Mesendoderm (in vitro differentiated cells): ENCODE data around the gene RNU1-2.
"Not testable (repeated sequence)": the region's sequence is repeated elsewhere in the genome, so short reads cannot be mapped to it uniquely, and the experiment has no call there.

Experiments used
- DNase-seq: peaks from one replicate; pipeline ENCODE4 v3.0.0; 2013
- H2AK5ac ChIP-seq: 2 replicates; pipeline ENCODE4 v1.6.1; 2013; ENCODE audit warnings: low read length, inconsistent platforms
- H2BK120ac ChIP-seq: 2 replicates; pipeline ENCODE4 v1.6.1; 2013; ENCODE audit warnings: low read depth, mild to moderate bottlenecking, low read length, moderate library complexity, mixed read lengths
- H2BK15ac ChIP-seq: replicated peaks from 2 replicates; pipeline ENCODE4 v1.6.1; 2013; ENCODE audit warnings: low read depth, mild to moderate bottlenecking, moderate library complexity
- H2BK5ac ChIP-seq: 2 replicates; pipeline ENCODE4 v1.6.1; 2013; ENCODE audit warnings: low read length, inconsistent platforms
- H3K18ac ChIP-seq: 2 replicates; pipeline ENCODE4 v1.6.1; 2013; ENCODE audit warnings: mild to moderate bottlenecking, low read length, mixed read lengths
- H3K23ac ChIP-seq: one replicate; pipeline ENCODE4 v1.6.1; 2013; ENCODE audit warnings: low read length
- H3K27ac ChIP-seq: 2 replicates; pipeline ENCODE4 v1.5.1; 2013; ENCODE audit warnings: low read depth, mild to moderate bottlenecking, inconsistent platforms, low read length, moderate library complexity
- H3K27me3 ChIP-seq: 2 replicates; pipeline ENCODE4 v1.6.1; 2013; ENCODE audit warnings: low read length, control low read depth, mild to moderate bottlenecking, inconsistent platforms; ENCODE audit not compliant: insufficient read depth, poor library complexity
- H3K36me3 ChIP-seq: 2 replicates; pipeline ENCODE4 v1.6.1; 2013; ENCODE audit warnings: low read length, inconsistent platforms; ENCODE audit not compliant: control insufficient read depth, insufficient read depth
- H3K4ac ChIP-seq: one replicate; pipeline ENCODE4 v1.6.1; 2013; ENCODE audit warnings: low read depth, mild to moderate bottlenecking, low read length, moderate library complexity
- H3K4me1 ChIP-seq: 2 replicates; pipeline ENCODE4 v1.6.1; 2013; ENCODE audit warnings: low read depth, low read length, inconsistent platforms; ENCODE audit not compliant: control insufficient read depth
- H3K4me2 ChIP-seq: 2 replicates; pipeline ENCODE4 v1.6.1; 2013; ENCODE audit warnings: low read length
- H3K4me3 ChIP-seq: 2 replicates; pipeline ENCODE4 v1.5.1; 2013; ENCODE audit warnings: mild to moderate bottlenecking, low read length
- H3K56ac ChIP-seq: one replicate; pipeline ENCODE4 v1.6.1; 2013; ENCODE audit warnings: low read length
- H3K79me1 ChIP-seq: 2 replicates; pipeline ENCODE4 v1.6.1; 2013; ENCODE audit warnings: low read length, inconsistent platforms
- H3K79me2 ChIP-seq: 2 replicates; pipeline ENCODE4 v1.6.1; 2013; ENCODE audit warnings: mild to moderate bottlenecking, low read length; ENCODE audit not compliant: control insufficient read depth, insufficient read depth
- H3K9ac ChIP-seq: 2 replicates; pipeline ENCODE4 v1.6.1; 2013; ENCODE audit warnings: low read length, inconsistent platforms
- H4K5ac ChIP-seq: one replicate; pipeline ENCODE4 v1.6.1; 2013; ENCODE audit warnings: low read length
- H4K8ac ChIP-seq: one replicate; pipeline ENCODE4 v1.6.1; 2013; ENCODE audit warnings: low read depth, mild to moderate bottlenecking, control low read depth, low read length, moderate library complexity
- WGBS: extraction: QIAGEN DNeasy Blood & Tissue Kit; methylation state at CpG from one replicate; pipeline ENCODE4 v1.1.7; 2013; ENCODE audit warnings: low lambda C conversion rate, missing lambda C conversion rate; ENCODE audit not compliant: insufficient coverage; ENCODE audit errors: extremely low coverage; 5-methylcytosine and 5-hydroxymethylcytosine counted together

The RNU1-2 gene

GRCh38 chr1:16911851-16912721, 16.3 kb downstream of the RNU1-2 start:
- not testable (repeated sequence) for H2BK120ac ChIP-seq, H2AK5ac ChIP-seq, H3K4me3 ChIP-seq, H3K27me3 ChIP-seq, H4K5ac ChIP-seq, H3K9ac ChIP-seq, H3K79me1 ChIP-seq, H4K8ac ChIP-seq, H3K4ac ChIP-seq, H2BK5ac ChIP-seq, H3K18ac ChIP-seq, H3K27ac ChIP-seq, H3K79me2 ChIP-seq, H2BK15ac ChIP-seq, H3K23ac ChIP-seq, H3K36me3 ChIP-seq, H3K56ac ChIP-seq, H3K4me2 ChIP-seq, H3K4me1 ChIP-seq, DNase-seq
- no CpG with 5 or more reads among the region's 8 CpGs for WGBS

DNA sequence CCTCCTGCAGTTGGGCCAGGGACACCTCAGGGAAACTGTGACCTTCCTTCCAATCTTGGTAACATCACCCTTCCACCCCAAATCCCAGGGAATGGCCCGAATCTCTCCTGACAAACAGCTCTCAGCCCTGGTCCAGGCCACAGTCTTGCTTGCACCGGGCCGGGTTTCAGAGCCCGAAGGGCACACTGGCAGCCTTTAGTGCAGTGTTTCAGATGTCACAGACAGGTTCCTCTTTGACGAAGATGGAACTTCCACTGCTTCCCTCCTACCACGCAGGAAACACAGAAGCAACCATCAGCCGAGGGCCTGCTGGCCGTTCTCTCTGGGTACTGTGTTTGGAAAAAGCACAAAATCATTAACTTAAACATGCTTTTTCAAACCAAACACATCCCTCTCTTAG, 17.0 kb downstream of the RNU1-2 start:
- not testable (repeated sequence) for DNase-seq, H2AK5ac ChIP-seq, H3K56ac ChIP-seq, H2BK120ac ChIP-seq, H3K27ac ChIP-seq, H3K4ac ChIP-seq, H3K79me1 ChIP-seq, H3K4me3 ChIP-seq, H2BK5ac ChIP-seq, H3K36me3 ChIP-seq, H4K8ac ChIP-seq, H3K27me3 ChIP-seq, H3K79me2 ChIP-seq, H3K23ac ChIP-seq, H2BK15ac ChIP-seq, H3K4me2 ChIP-seq, H3K9ac ChIP-seq, H3K18ac ChIP-seq, H3K4me1 ChIP-seq, H4K5ac ChIP-seq
- no CpG with 5 or more reads among the region's 8 CpGs for WGBS

- no peaks in the 10 kb centered on the region for H3K79me1 ChIP-seq
- no peak for DNase-seq
- H3K79me2 ChIP-seq, result no peaks in the 10 kb centered on the region
- H2BK15ac ChIP-seq, result no peak overlapping the region
- no peak overlapping the region for H3K27ac ChIP-seq
- no CpG with 5 or more reads among the region's 36 CpGs for WGBS
- no peak overlapping the region for H2BK5ac ChIP-seq
- no peak overlapping the region for H3K4ac ChIP-seq
- no peaks in the 10 kb centered on the region for H3K4me1 ChIP-seq
- H3K36me3 ChIP-seq, result no peaks in the 10 kb centered on the region
- peak overlapping the region; percentile 58 for H3K9ac ChIP-seq
- H3K4me2 ChIP-seq, result peak overlapping the region; percentile 44
- no peak overlapping the region for H2BK120ac ChIP-seq
- peak overlapping the region; percentile 33 for H3K18ac ChIP-seq
- H3K23ac ChIP-seq, result no peak overlapping the region
- no peak overlapping the region for H2AK5ac ChIP-seq
- no peaks in the 10 kb centered on the region for H3K27me3 ChIP-seq
- H3K4me3 ChIP-seq, result peak overlapping the region; percentile 8
- no peak overlapping the region for H4K8ac ChIP-seq
- H3K56ac ChIP-seq, result peak overlapping the region; percentile 77
- H4K5ac ChIP-seq, result no peak overlapping the region
Observed at GRCh38 chr1:16913181-16913832, 17.5 kb downstream of the RNU1-2 start.

GRCh38 chr1:16913833-16914662, 18.3 kb downstream of the RNU1-2 start:
- H3K9ac ChIP-seq, result peak overlapping the region; percentile 83
- H3K4me2 ChIP-seq, result peak overlapping the region; percentile 44
- H3K27ac ChIP-seq, result no peak overlapping the region
- H3K56ac ChIP-seq, result peak overlapping the region; percentile 93
- H3K36me3 ChIP-seq, result no peaks in the 10 kb centered on the region
- no peak overlapping the region for H4K5ac ChIP-seq
- H2BK5ac ChIP-seq, result no peak overlapping the region
- no peak overlapping the region for H2AK5ac ChIP-seq
- H3K79me1 ChIP-seq, result no peaks in the 10 kb centered on the region
- no peaks in the 10 kb centered on the region for H3K27me3 ChIP-seq
- H2BK120ac ChIP-seq, result no peak overlapping the region
- no peak overlapping the region for H4K8ac ChIP-seq
- no peak overlapping the region for H3K23ac ChIP-seq
- no peaks in the 10 kb centered on the region for H3K4me1 ChIP-seq
- H3K79me2 ChIP-seq, result no peaks in the 10 kb centered on the region
- H2BK15ac ChIP-seq, result no peak overlapping the region
- DNase-seq, result peak; percentile 95
- peak overlapping the region; percentile 44 for H3K4me3 ChIP-seq
- H3K18ac ChIP-seq, result no peak overlapping the region
- peak overlapping the region; percentile 87 for H3K4ac ChIP-seq
- WGBS, result no CpG with 5 or more reads among the region's 109 CpGs

DNA sequence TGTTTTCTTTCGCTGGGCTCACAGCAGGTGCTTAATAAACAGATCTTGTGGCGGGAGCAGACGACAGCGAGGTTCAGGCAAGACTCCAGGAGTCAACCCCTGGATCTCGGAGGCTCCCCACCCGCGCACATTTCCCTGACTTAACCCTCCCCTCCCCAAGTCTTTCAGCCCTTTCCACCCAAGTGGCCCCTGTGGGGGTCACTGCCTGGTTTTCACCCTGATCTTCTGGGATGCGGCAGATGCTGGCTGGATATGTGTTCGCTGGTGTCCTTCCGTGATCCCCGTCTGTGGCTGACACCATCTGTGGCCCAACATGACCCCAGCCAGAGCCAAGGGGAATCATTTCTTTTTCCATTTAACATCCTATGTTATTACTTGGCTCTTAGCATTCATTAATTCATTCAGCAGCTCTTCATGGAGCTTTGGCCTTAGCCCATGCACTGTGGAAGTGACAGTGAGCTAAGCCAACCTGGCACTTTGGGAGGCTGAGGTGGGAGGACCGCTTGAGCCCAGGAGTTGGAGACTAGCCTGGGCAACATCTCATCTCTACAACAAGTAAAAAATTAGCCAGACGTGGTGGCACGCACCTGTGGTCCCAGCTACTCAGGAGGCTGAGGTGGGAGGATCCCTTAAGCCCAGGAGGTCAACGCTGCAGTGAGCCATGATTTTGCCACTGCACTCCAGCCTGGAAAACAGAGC, 19.3 kb downstream of the RNU1-2 start:
- not testable (repeated sequence) for H3K4me3 ChIP-seq, H2BK15ac ChIP-seq, H3K4ac ChIP-seq, H3K79me1 ChIP-seq, H2BK120ac ChIP-seq, H2BK5ac ChIP-seq, H4K8ac ChIP-seq, H3K9ac ChIP-seq, H3K27me3 ChIP-seq, H3K4me1 ChIP-seq, H3K79me2 ChIP-seq, H4K5ac ChIP-seq, H3K56ac ChIP-seq, H2AK5ac ChIP-seq, H3K4me2 ChIP-seq, H3K36me3 ChIP-seq, H3K18ac ChIP-seq, DNase-seq, H3K23ac ChIP-seq, H3K27ac ChIP-seq
- no CpG with 5 or more reads among the region's 15 CpGs for WGBS
